Body of pancreas (tissue), 4 donors: ENCODE measurements around the gene L3MBTL3. TPM values are rescaled to one million over a fixed set of nuclear protein-coding genes. Genes with fewer than 3 reads are reported as not detected.
"Not testable (repeated sequence)": the region's sequence is repeated elsewhere in the genome, so short reads cannot be mapped to it uniquely, and the experiment has no call there.

Experiments used
- ATAC-seq: fragments of 150-250 bp; one replicate; pipeline ENCODE4 v1.9.1; 2016
- DNase-seq, 4 donors: peaks; one replicate each; pipeline ENCODE4 v3.0.0-alpha.2; 2019
- H3K27ac ChIP-seq, 4 donors: fragments of 200-600 bp; sonication (generic); 1 replicate in 3 of 4; 2 replicates in 1 of 4; pipeline versions ENCODE4 v1.5.1 to v1.6.1; 2016 to 2019; ENCODE audit warnings: mild to moderate bottlenecking in 1 of 4, mixed read lengths in 1 of 4, moderate library complexity in 1 of 4
- H3K27me3 ChIP-seq, 2 donors: fragments of 200-600 bp; sonication (generic); one replicate each; pipeline ENCODE4 v1.6.0; 2016; ENCODE audit warnings: mild to moderate bottlenecking in 1 of 2
- H3K36me3 ChIP-seq, 2 donors: fragments of 200-600 bp; sonication (generic); replicated peaks in 1 of 2; 2 replicates each; pipeline ENCODE4 v1.5.1; 2016; ENCODE audit warnings: low read depth in 2 of 2; ENCODE audit not compliant: insufficient read depth in 1 of 2
- H3K4me1 ChIP-seq: fragments of 200-600 bp; sonication (generic); one replicate; pipeline ENCODE4 v1.6.0; 2016
- H3K4me3 ChIP-seq, 2 donors: fragments of 200-600 bp; sonication (generic); 1 replicate in 1 of 2; 2 replicates in 1 of 2; pipeline ENCODE4 v1.5.1; 2016 to 2019
- H3K9me3 ChIP-seq, 3 donors: fragments of 200-600 bp; sonication (generic); 1 replicate in 2 of 3; 2 replicates in 1 of 3; pipeline ENCODE4 v1.5.1; 2016
- CTCF ChIP-seq, 7 experiments: fragments of 450-650 bp in 4 of 7; fragments of 200-600 bp in 3 of 7; sonication (generic) in 3 of 7; IDR thresholded peaks; one replicate each; pipeline ENCODE4 v1.5.1; 2016 to 2019; ENCODE audit warnings: antibody characterized with exemption in 7 of 7
- POLR2A ChIP-seq, 3 donors: fragments of 450-650 bp; IDR thresholded peaks; one replicate each; pipeline ENCODE4 v1.6.1; 2016; ENCODE audit warnings: antibody characterized with exemption in 3 of 3, mild to moderate bottlenecking in 2 of 3
- WGBS, 2 donors: methylation state at CpG; one replicate each; pipeline ENCODE4 v1.1.5; 2017; 5-methylcytosine and 5-hydroxymethylcytosine counted together
- intact Hi-C: fragments of 100-400 bp; cut with DNase I; formaldehyde crosslinking; loops from one replicate; pipeline ENCODE4 v1.15.1; 2023
- total RNA-seq, 2 donors: library from RNA; depleted of rRNA; stranded (reverse); fragments of >200 nt; gene quantifications; one replicate each; pipeline ENCODE4 v1.1.0, GENCODE V29; 2016

L3MBTL3 gene
- total RNA-seq, 2 donors from 2014 or later: 3.4 to 12.5 TPM

DNA sequence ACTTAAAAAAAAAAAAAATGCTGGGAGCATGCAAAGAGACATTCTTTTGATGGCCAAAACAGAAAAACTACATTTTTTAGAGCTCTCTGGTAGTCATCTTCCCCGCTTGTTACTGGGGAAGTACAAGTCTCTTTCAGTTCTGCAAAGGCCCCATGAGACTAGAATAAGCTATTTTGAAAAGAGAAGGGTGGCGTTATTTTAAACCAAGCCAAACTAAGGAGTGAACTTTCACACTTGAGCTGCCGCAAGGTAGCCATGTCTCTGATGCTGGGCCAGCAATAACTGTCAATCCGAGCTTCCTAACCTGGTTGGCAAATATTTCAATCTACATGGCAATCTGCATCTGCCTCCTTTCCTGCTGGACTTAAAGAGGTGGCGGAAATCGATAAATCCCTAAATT lies 96.7 kb downstream of the L3MBTL3 start:
- H3K9me3 ChIP-seq: no peaks in the 10 kb centered on the region
- no peaks in the 10 kb centered on the region for H3K4me1 ChIP-seq
- H3K27me3 ChIP-seq: no peaks in the 10 kb centered on the region
- no peak for ATAC-seq
- no peak overlapping the region for H3K4me3 ChIP-seq
- TF ChIP-seq POLR2A (IDR thresholded peaks at IDR 0.05): no peak
- TF ChIP-seq CTCF (IDR thresholded peaks at IDR 0.05): no peak
- no peak for DNase-seq
- no peak overlapping the region for H3K27ac ChIP-seq
- intact Hi-C loops: no loop called here
- no peaks in the 10 kb centered on the region for H3K36me3 ChIP-seq
- 82 to 90% methylated on average over 6 of the region's 6 CpGs for WGBS, 2 donors

GRCh38 chr6:130116273-130116672 lies 97.9 kb downstream of the L3MBTL3 start:
- TF ChIP-seq POLR2A (IDR thresholded peaks at IDR 0.05) (no peak), CTCF (IDR thresholded peaks at IDR 0.05) (no peak)
- Histone ChIP-seq H3K36me3 (no peaks in the 10 kb centered on the region), H3K9me3 (no peaks in the 10 kb centered on the region), H3K4me3 (no peak overlapping the region), H3K27ac (no peak overlapping the region), H3K27me3 (no peaks in the 10 kb centered on the region), H3K4me1 (no peaks in the 10 kb centered on the region)
- intact Hi-C loops: no loop called here
- no peak for ATAC-seq
- no peak for DNase-seq
- WGBS, 2 donors: 81 to 88% methylated on average over 4 of the region's 4 CpGs

DNA sequence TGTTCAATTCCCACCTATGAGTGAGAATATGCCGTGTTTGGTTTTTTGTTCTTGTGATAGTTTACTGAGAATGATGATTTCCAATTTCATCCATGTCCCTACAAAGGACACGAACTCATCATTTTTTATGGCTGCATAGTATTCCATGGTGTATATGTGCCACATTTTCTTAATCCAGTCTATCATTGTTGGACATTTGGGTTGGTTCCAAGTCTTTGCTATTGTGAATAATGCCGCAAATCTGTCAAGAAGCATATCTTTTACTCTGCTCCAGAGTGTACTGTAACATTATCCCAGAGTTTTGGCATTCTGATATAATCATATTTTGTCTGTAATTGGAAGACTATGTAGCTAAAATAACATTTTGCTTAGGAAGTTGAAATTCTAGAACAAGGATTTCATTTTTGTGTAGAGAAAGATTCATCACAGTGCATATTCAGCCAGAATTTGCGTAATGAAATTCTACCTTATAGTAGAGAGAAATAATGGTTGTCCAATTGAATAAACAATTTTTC lies 98.9 kb downstream of the L3MBTL3 start:
- DNase-seq, H3K4me3 ChIP-seq, H3K27me3 ChIP-seq, ATAC-seq, H3K9me3 ChIP-seq, H3K4me1 ChIP-seq, intact Hi-C loops, H3K36me3 ChIP-seq, H3K27ac ChIP-seq: not testable (repeated sequence)
- WGBS, 2 donors: 95 to 98% methylated on average over 2 to 3 of the region's 4 CpGs

DNA sequence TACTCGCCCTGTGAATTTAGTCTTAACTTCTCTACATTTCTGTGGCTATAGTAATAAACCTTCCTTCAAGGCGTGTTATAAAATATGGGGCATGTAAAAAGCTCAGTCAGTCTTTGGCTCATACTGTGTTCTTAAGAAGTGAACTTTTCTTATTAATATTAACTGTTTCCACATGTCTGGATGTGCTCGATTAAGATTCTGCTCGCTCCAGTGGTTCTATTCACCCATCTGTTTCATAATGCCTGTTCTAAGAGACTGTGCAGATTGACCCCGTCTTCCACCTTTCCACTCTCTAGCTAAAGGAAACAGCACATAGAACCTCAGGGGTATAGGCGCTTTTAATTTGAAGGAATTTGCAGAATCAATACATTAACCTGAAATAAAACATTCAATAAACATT lies 99.9 kb downstream of the L3MBTL3 start:
- no peak for DNase-seq
- H3K36me3 ChIP-seq: no peaks in the 10 kb centered on the region
- 87 to 89% methylated on average over 6 of the region's 6 CpGs for WGBS, 2 donors
- intact Hi-C loops: no loop called here
- H3K4me3 ChIP-seq: no peak overlapping the region
- no peak for ATAC-seq
- no peaks in the 10 kb centered on the region for H3K4me1 ChIP-seq
- TF ChIP-seq POLR2A (IDR thresholded peaks at IDR 0.05) (no peak), CTCF (IDR thresholded peaks at IDR 0.05) (no peak)
- H3K27me3 ChIP-seq: no peaks in the 10 kb centered on the region
- H3K27ac ChIP-seq: no peak overlapping the region
- no peaks in the 10 kb centered on the region for H3K9me3 ChIP-seq

- TF ChIP-seq CTCF (IDR thresholded peaks at IDR 0.05): no peak
- no peak for TF ChIP-seq POLR2A (IDR thresholded peaks at IDR 0.05)
- H3K27ac ChIP-seq: no peak overlapping the region
- no peaks in the 10 kb centered on the region for H3K36me3 ChIP-seq
- H3K9me3 ChIP-seq: no peaks in the 10 kb centered on the region
- 92 to 98% methylated on average over 1 of the region's 1 CpG for WGBS, 2 donors
- intact Hi-C loops: no loop called here
- ATAC-seq (no peak), DNase-seq (no peak)
- H3K27me3 ChIP-seq: no peaks in the 10 kb centered on the region
- no peak overlapping the region for H3K4me3 ChIP-seq
- no peaks in the 10 kb centered on the region for H3K4me1 ChIP-seq
Measured at GRCh38 chr6:130119211-130119610, 100.8 kb downstream of the L3MBTL3 start.
